Upper lobe of right lung (tissue), 1 donor: ENCODE measurements around the gene ZNF132. TPM values are rescaled to one million over a fixed set of nuclear protein-coding genes. Genes with fewer than 3 reads are reported as not detected.
"Not testable (repeated sequence)": the region's sequence is repeated elsewhere in the genome, so short reads cannot be mapped to it uniquely, and the experiment has no call there.

Experiments used
- ATAC-seq: fragments of 200-7000 bp; cut with Tn5 transposase; one replicate; pipeline ENCODE4 v1.9.1; 2020; ENCODE audit warnings: mild to moderate bottlenecking, moderate library complexity
- DNase-seq: peaks from one replicate; pipeline ENCODE4 v3.0.0-alpha.2; 2020
- H3K27ac ChIP-seq: fragments of 200-600 bp; one replicate; pipeline ENCODE4 v1.8.0; 2022
- H3K27me3 ChIP-seq: fragments of 200-600 bp; one replicate; pipeline ENCODE4 v1.8.0; 2022; ENCODE audit warnings: mild to moderate bottlenecking
- H3K36me3 ChIP-seq: fragments of 200-600 bp; one replicate; pipeline ENCODE4 v1.8.0; 2022
- H3K4me1 ChIP-seq: fragments of 200-600 bp; one replicate; pipeline ENCODE4 v1.8.0; 2022
- H3K4me3 ChIP-seq: fragments of 200-600 bp; one replicate; pipeline ENCODE4 v1.8.0; 2022; ENCODE audit warnings: mild to moderate bottlenecking
- H3K9me3 ChIP-seq: fragments of 200-600 bp; one replicate; pipeline ENCODE4 v1.8.0; 2022
- intact Hi-C: fragments of 100-400 bp; cut with DNase I; formaldehyde crosslinking; loops from one replicate; pipeline ENCODE4 v1.11.0; 2022
- total RNA-seq: library from RNA; stranded (reverse); fragmentation: NEBNext Ultra II Directional; extraction: Animal tissue kit (Norgen Biotek cat#: 25700); gene quantifications from one replicate; pipeline ENCODE4 v1.2.1, GENCODE V29; 2021
- TF ChIP-seq, protein P1 (sequence below): fragments of 200-600 bp; IDR thresholded peaks from one replicate; pipeline ENCODE4 v1.8.0; 2022; ENCODE audit warnings: antibody characterized with exemption
- donor health status: DM: no; HTN: yes; CAD: no; lungs with severe emphysema.

Gene ZNF132
- total RNA-seq, 1 donor from 2014 or later, result 5.1 TPM

DNA sequence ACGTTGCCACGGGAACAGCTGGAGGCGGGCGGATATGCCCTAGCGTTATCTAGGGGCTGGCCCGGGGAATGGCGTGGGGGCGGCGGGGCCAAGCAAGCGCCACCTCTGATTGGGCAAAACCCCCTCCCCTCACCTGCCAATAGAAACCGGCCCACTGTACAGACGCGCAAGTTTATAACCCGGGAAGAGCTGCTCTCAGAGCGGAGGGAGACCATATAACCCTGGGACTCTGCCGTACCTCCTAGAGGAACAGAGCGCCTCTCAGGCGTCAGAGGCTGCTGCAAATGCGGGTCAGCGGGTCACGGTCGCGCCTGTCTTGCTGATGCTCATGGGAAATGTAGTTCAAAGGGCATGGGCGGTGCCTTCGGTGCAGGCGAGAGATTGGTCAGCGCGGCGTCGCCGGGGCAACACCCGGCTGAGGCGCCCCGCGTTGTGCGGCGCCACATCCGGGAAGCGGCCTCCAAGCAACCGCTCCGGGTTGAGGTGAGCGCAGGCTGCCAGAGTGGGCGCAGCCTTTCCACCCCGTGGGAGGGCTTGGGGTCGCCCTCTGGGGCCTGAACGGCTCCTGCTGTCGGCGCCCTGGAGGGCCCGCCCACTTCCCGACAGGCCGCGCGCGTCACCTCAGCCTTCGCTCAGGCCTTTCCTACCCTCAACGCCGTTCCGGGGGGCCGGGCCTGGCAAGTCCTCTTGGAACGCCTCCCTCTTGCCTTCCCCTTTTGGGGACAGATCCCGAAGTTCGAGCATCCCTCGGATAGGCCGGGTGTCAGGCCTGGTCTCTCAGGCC, 36.0 kb upstream of the ZNF132 start, which contains the start of gene ZNF446:
ZNF446 (plus strand) TSS at position 639 of the 784 bp plus-strand sequence. CDS start 867 bp downstream, outside the sequence.
- H3K4me1 ChIP-seq, result peaks cover 15% of the 10 kb centered on the region
- H3K4me3 ChIP-seq, result peak within 1 kb of the TSS; percentile 71
- no peaks in the 10 kb centered on the region for H3K9me3 ChIP-seq
- H3K27me3 ChIP-seq, result no peaks in the 10 kb centered on the region
- H3K36me3 ChIP-seq, result peaks cover 28% of the 10 kb centered on the region
- DNase-seq (peak; percentile 97), ATAC-seq (peak; percentile 94)
- TF ChIP-seq, protein P1, sequence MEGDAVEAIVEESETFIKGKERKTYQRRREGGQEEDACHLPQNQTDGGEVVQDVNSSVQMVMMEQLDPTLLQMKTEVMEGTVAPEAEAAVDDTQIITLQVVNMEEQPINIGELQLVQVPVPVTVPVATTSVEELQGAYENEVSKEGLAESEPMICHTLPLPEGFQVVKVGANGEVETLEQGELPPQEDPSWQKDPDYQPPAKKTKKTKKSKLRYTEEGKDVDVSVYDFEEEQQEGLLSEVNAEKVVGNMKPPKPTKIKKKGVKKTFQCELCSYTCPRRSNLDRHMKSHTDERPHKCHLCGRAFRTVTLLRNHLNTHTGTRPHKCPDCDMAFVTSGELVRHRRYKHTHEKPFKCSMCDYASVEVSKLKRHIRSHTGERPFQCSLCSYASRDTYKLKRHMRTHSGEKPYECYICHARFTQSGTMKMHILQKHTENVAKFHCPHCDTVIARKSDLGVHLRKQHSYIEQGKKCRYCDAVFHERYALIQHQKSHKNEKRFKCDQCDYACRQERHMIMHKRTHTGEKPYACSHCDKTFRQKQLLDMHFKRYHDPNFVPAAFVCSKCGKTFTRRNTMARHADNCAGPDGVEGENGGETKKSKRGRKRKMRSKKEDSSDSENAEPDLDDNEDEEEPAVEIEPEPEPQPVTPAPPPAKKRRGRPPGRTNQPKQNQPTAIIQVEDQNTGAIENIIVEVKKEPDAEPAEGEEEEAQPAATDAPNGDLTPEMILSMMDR, result peak; percentile 18
- intact Hi-C loops, result no loop called here
- peak within 1 kb of the TSS; percentile 94 for H3K27ac ChIP-seq

DNA sequence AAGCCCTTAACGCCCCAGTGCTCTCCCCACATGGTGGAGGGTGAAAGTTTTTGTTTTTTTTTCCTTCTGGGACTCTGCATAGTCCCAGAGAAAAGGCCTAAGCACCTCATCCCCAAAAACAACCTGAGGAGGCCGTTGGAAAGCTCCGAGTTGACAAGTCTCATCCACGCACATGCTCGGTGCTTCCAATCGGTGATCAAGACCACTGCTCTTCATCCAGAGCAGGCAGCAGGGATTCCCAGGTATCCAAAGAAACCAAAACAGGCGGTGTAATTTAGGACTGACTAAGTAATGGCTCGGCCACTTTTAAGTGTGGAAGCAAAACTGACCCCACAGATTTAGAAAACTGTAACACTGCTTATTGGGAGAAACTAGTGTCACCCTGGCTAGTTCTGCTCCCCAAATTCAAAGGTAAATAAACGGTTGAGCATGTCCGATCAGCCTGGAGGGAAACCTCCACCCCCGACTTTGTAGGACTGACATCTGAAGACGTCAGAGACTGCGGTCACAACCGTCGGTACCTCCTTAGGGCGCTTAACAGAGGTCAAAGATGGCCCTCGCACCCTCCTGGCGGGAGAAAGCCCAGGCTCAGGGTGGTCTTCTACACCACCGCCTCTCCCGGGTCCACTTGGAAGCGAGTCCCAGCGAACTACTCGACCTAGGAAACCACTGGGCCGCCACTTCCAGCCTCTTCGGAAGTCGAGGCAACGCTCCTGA, 35.2 kb upstream of the ZNF132 start:
- Histone ChIP-seq H3K36me3 (peaks cover 23% of the 10 kb centered on the region), H3K4me3 (peak overlapping the region; percentile 71), H3K27ac (peak overlapping the region; percentile 94), H3K27me3 (no peaks in the 10 kb centered on the region), H3K4me1 (peaks cover 15% of the 10 kb centered on the region), H3K9me3 (no peaks in the 10 kb centered on the region)
- ATAC-seq (no peak), DNase-seq (no peak)
- intact Hi-C loops, result no loop called here
- TF ChIP-seq, protein P1, result no peak

DNA sequence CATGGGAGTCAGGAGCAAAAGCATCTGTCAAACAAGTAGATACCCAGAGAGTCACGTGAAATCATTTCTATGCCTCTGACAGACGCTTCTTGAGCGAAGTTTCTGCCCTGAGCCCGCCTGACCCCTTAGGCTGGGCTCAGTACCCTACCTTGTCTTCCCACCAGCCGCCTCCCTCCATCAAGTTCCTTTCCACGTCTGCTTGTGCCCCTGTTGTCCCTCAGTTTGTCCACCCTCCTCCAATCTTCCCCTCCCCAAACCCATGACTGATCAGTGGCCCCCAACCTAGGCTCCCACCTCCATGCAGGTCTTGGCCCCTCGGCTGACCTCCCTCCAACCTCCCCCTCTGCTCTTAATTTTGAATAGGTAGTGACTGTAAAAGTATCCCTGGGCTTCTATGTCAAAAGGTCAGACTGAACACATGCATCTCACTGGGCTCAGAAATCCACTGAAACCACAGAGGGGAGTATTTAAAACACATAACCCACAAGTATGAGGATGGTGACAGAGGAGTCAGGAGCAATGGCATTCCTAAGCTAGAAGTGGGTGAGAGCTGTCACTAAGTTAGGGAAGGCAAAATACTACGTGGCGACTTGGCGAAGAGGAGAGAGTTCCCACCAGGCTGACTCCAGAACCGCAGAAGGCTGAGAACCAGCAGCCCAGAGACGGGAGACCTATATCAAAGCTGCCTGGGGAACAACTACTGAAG, 34.5 kb upstream of the ZNF132 start:
- ATAC-seq, result no peak
- peak overlapping the region; percentile 94 for H3K27ac ChIP-seq
- TF ChIP-seq, protein P1, result no peak

DNA sequence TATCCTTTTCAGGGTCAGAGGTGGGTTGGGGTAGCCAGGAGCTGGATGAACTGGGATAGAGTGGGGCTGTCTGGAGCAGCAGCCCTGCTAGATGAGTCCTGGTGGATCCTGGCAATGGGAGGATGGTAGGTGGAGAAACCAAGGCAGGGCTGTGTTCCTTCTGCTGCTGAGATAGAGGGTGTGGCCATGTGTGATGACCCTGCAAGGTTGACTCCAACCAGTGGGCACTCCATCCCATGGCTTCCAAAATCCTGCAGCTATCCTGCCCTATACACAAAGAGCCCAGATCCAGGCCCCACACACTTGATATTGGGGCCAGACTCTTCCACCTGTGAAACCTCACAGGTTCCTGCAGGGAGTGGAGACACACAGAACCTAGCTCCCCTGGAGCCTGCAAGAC, 33.8 kb upstream of the ZNF132 start:
- TF ChIP-seq, protein P1, result no peak
- ATAC-seq, result no peak
- H3K36me3 ChIP-seq, result peaks cover 29% of the 10 kb centered on the region
- H3K27ac ChIP-seq, result no peak overlapping the region
- intact Hi-C loops, result no loop called here
- no peak for DNase-seq
- H3K4me1 ChIP-seq, result peaks cover 15% of the 10 kb centered on the region
- H3K9me3 ChIP-seq, result no peaks in the 10 kb centered on the region
- H3K4me3 ChIP-seq, result no peak overlapping the region
- no peaks in the 10 kb centered on the region for H3K27me3 ChIP-seq

More for the DNA sequence above, 34.5 kb upstream of the ZNF132 start:
- Histone ChIP-seq H3K4me3 (no peak overlapping the region), H3K4me1 (peaks cover 15% of the 10 kb centered on the region), H3K9me3 (no peaks in the 10 kb centered on the region), H3K27me3 (no peaks in the 10 kb centered on the region), H3K36me3 (peaks cover 31% of the 10 kb centered on the region)
- intact Hi-C loops, result no loop called here
- DNase-seq, result no peak

DNA sequence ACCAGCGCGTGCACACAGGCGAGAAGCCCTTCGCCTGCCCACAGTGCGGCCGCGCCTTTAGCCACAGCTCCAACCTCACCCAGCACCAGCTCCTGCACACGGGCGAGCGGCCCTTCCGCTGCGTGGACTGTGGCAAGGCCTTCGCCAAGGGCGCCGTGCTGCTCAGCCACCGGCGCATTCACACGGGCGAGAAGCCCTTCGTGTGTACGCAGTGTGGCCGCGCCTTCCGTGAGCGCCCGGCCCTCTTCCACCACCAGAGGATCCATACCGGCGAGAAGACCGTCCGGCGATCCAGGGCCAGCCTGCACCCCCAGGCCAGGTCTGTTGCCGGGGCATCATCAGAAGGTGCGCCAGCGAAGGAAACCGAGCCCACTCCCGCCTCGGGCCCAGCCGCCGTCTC, 31.8 kb upstream of the ZNF132 start:
- H3K27ac ChIP-seq, result no peak overlapping the region
- DNase-seq (no peak), ATAC-seq (no peak)
- no peaks in the 10 kb centered on the region for H3K27me3 ChIP-seq
- peaks cover 16% of the 10 kb centered on the region for H3K4me1 ChIP-seq
- H3K4me3 ChIP-seq, result no peak overlapping the region
- H3K36me3 ChIP-seq, result peaks cover 28% of the 10 kb centered on the region
- TF ChIP-seq, protein P1, result no peak
- H3K9me3 ChIP-seq, result no peaks in the 10 kb centered on the region
- intact Hi-C loops, result no loop called here

DNA sequence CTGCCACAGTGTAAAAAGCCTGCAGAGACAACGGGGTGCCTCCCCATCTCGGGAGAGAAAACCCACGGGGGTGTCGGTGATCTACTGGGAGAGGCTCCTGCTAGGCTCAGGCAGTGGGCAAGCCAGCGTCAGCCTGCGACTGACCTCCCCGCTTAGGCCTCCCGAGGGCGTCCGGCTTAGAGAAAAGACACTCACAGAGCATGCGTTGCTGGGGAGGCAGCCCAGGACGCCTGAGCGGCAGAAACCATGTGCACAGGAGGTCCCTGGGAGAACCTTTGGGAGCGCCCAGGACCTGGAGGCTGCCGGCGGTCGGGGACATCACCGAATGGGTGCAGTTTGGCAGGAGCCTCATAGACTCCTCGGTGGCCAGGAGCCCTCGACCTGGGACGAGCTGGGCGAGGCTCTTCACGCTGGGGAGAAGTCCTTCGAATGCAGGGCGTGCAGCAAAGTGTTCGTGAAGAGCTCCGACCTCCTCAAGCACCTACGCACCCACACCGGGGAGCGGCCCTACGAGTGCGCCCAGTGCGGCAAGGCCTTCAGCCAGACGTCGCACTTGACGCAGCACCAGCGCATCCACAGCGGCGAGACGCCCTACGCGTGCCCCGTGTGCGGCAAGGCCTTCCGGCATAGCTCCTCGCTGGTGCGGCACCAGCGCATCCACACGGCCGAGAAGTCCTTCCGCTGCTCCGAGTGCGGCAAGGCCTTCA, 31.0 kb upstream of the ZNF132 start:
- DNase-seq, ATAC-seq, H3K27me3 ChIP-seq, H3K9me3 ChIP-seq, intact Hi-C loops, H3K27ac ChIP-seq, H3K4me3 ChIP-seq: not testable (repeated sequence)
- Histone ChIP-seq H3K4me1 (peaks cover 20% of the 10 kb centered on the region), H3K36me3 (peaks cover 28% of the 10 kb centered on the region)
